Right atrium auricular region (tissue), 2 donors: ENCODE results near the gene FOXA3. TPM values are rescaled to one million over a fixed set of nuclear protein-coding genes. Genes with fewer than 3 reads are reported as not detected.

Experiments used
- DNase-seq: peaks from one replicate; pipeline ENCODE4 v3.0.0-alpha.2; 2019; ENCODE audit warnings: low spot score
- H3K27ac ChIP-seq, 2 donors: fragments of 200-600 bp; sonication (generic); 1 replicate in 1 of 2; 2 replicates in 1 of 2; pipeline ENCODE4 v1.5.1; 2016 to 2019
- H3K27me3 ChIP-seq, 2 donors: fragments of 200-600 bp; sonication (generic); one replicate each; pipeline versions ENCODE4 v1.5.1 to v1.6.0; 2017 to 2019
- H3K36me3 ChIP-seq: fragments of 200-600 bp; sonication (generic); one replicate; pipeline ENCODE4 v1.5.1; 2016
- H3K4me1 ChIP-seq, 2 donors: fragments of 200-600 bp; sonication (generic); one replicate each; pipeline versions ENCODE4 v1.5.1 to v1.6.0; 2017 to 2019
- H3K4me3 ChIP-seq, 2 donors: fragments of 200-600 bp; sonication (generic); 1 replicate in 1 of 2; 2 replicates in 1 of 2; pipeline ENCODE4 v1.5.1; 2017 to 2019; ENCODE audit warnings: mild to moderate bottlenecking in 1 of 2, moderate library complexity in 1 of 2
- H3K9me3 ChIP-seq, 2 donors: fragments of 200-600 bp; sonication (generic); one replicate each; pipeline ENCODE4 v1.5.1; 2019
- total RNA-seq, 2 donors: library from RNA; depleted of rRNA; stranded (reverse); fragments of >200 nt; gene quantifications; one replicate each; pipeline ENCODE4 v1.1.0, GENCODE V29; 2016
- TF ChIP-seq, protein P1 (sequence below), 2 donors: fragments of 200-600 bp; sonication (generic); IDR thresholded peaks; one replicate each; pipeline ENCODE4 v1.5.1; 2019; ENCODE audit warnings: antibody characterized with exemption in 2 of 2

Gene FOXA3
- total RNA-seq, 2 donors from 2014 or later, result not detected

DNA sequence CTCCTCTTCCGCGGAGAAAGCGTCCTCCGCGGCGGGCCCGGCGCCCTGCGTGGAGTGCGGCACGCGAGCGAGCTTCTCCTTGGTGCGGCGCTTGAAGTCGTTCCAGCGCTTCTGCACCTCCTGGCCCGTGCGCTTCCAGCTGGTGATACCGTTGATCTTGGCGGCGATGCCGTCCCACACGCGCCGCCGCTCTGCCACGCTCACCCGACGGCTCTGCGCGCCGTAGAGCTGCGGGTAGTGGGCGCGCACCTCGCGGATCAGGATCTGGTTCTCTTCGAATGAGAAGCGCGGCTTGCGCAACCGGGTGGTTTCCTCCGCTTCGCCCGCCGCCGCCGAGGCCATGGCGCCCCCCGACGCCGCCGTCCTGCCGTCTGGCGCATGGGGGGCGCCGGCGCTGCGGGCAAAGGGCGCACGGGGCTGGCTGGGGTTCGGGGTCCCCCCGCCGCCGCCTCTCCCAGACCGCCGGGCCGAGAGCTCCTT is 37.3 kb downstream of the FOXA3 start:
- Histone ChIP-seq H3K27ac (peak overlapping the region; percentile 61 to 85), H3K4me1 (peaks cover 0 to 24% of the 10 kb centered on the region in 2 donors)
- DNase-seq, result peak; percentile 68

GRCh38 chr19:45901912-45902650 is 38.0 kb downstream of the FOXA3 start, which contains the start of gene MYPOP:
Gene MYPOP (minus strand): TSS chr19:45902613. CDS start chr19:45901773, 840 bp downstream.
- Histone ChIP-seq H3K4me1 (peaks cover 0 to 24% of the 10 kb centered on the region in 2 donors), H3K9me3 (no peaks in the 10 kb centered on the region), H3K27ac (peak within 1 kb of the TSS; percentile 80 to 85), H3K36me3 (peaks cover 15% of the 10 kb centered on the region), H3K4me3 (peak within 1 kb of the TSS; percentile 59 to 79), H3K27me3 (no peaks in the 10 kb centered on the region)
- DNase-seq, result no peak
- TF ChIP-seq, protein P1, sequence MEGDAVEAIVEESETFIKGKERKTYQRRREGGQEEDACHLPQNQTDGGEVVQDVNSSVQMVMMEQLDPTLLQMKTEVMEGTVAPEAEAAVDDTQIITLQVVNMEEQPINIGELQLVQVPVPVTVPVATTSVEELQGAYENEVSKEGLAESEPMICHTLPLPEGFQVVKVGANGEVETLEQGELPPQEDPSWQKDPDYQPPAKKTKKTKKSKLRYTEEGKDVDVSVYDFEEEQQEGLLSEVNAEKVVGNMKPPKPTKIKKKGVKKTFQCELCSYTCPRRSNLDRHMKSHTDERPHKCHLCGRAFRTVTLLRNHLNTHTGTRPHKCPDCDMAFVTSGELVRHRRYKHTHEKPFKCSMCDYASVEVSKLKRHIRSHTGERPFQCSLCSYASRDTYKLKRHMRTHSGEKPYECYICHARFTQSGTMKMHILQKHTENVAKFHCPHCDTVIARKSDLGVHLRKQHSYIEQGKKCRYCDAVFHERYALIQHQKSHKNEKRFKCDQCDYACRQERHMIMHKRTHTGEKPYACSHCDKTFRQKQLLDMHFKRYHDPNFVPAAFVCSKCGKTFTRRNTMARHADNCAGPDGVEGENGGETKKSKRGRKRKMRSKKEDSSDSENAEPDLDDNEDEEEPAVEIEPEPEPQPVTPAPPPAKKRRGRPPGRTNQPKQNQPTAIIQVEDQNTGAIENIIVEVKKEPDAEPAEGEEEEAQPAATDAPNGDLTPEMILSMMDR (IDR thresholded peaks at IDR 0.05), result no peak

More for the DNA sequence above, 37.3 kb downstream of the FOXA3 start:
- Histone ChIP-seq H3K4me3 (peak overlapping the region; percentile 59 to 79), H3K27me3 (no peaks in the 10 kb centered on the region), H3K36me3 (peaks cover 15% of the 10 kb centered on the region), H3K9me3 (no peaks in the 10 kb centered on the region)
- TF ChIP-seq, protein P1 (IDR thresholded peaks at IDR 0.05), result no peak

- Histone ChIP-seq H3K4me3 (peak overlapping the region; percentile 59 to 79), H3K4me1 (peaks cover 0 to 24% of the 10 kb centered on the region in 2 donors), H3K9me3 (no peaks in the 10 kb centered on the region), H3K36me3 (peaks cover 15% of the 10 kb centered on the region), H3K27me3 (no peaks in the 10 kb centered on the region), H3K27ac (peak overlapping the region; percentile 80 to 85)
- TF ChIP-seq, protein P1 (IDR thresholded peaks at IDR 0.05), result no peak
- peak; percentile 96 for DNase-seq
These were observed 38.8 kb downstream of the FOXA3 start for GRCh38 chr19:45902651-45903625.

DNA sequence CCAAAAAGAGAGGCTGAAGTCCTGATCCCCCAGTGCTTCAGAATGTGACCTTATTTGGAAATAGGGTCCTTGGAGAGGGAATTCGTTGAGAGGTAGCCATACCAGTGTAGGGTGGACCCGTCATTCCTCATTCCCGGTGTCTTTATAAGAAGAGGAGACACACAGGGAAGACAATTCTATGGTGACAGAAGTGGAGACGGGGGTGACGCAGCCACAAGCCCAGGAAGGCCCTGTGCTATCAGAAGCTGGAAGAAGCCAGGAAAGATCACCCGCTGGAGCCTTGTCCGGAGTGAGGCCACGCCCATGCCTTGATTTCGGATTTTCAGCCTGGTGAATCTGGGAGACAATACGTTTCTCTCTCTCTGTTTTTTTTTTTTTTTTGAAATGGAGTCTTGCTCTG is 40.9 kb downstream of the FOXA3 start:
- DNase-seq, result no peak
- H3K4me1 ChIP-seq, result peaks cover 0 to 24% of the 10 kb centered on the region in 2 donors
- H3K27me3 ChIP-seq, result no peaks in the 10 kb centered on the region

GRCh38 chr19:45906221-45906620 is 42.1 kb downstream of the FOXA3 start:
- no peak for DNase-seq
- Histone ChIP-seq H3K36me3 (no peaks in the 10 kb centered on the region), H3K27me3 (no peaks in the 10 kb centered on the region), H3K4me3 (no peak overlapping the region), H3K27ac (no peak overlapping the region), H3K4me1 (peaks cover 0 to 12% of the 10 kb centered on the region in 2 donors), H3K9me3 (no peaks in the 10 kb centered on the region)
- TF ChIP-seq, protein P1 (IDR thresholded peaks at IDR 0.05), result no peak

More for the DNA sequence above, 40.9 kb downstream of the FOXA3 start:
- H3K27ac ChIP-seq, result no peak overlapping the region
- H3K36me3 ChIP-seq, result no peaks in the 10 kb centered on the region
- TF ChIP-seq, protein P1 (IDR thresholded peaks at IDR 0.05), result no peak
- H3K9me3 ChIP-seq, result no peaks in the 10 kb centered on the region
- no peak overlapping the region for H3K4me3 ChIP-seq
